Hepatocyte (in vitro differentiated cells): ENCODE data around the gene KNL1. TPM values are rescaled to one million over a fixed set of nuclear protein-coding genes. Genes with fewer than 3 reads are reported as not detected.

Experiments used
- DNase-seq: peaks from one replicate; pipeline ENCODE4 v3.0.0-alpha.2; 2016; ENCODE audit warnings: low spot score
- H2AFZ ChIP-seq: fragments of 200-600 bp; sonication (generic); 2 replicates; pipeline ENCODE4 v1.6.0; 2016; ENCODE audit warnings: antibody characterized with exemption, mild to moderate bottlenecking
- H3K27ac ChIP-seq: fragments of 200-600 bp; sonication (generic); 2 replicates; pipeline ENCODE4 v1.5.1; 2016; ENCODE audit warnings: mild to moderate bottlenecking
- H3K27me3 ChIP-seq: fragments of 200-600 bp; sonication (generic); 2 replicates; pipeline ENCODE4 v1.6.1; 2016
- H3K36me3 ChIP-seq: fragments of 200-600 bp; sonication (generic); replicated peaks from 2 replicates; pipeline ENCODE4 v1.5.1; 2016; ENCODE audit warnings: low read depth; ENCODE audit not compliant: insufficient read depth
- H3K4me1 ChIP-seq: fragments of 200-600 bp; sonication (generic); 2 replicates; pipeline ENCODE4 v1.5.1; 2016; ENCODE audit warnings: mild to moderate bottlenecking, moderate library complexity; ENCODE audit not compliant: insufficient read depth
- H3K4me2 ChIP-seq: fragments of 200-600 bp; sonication (generic); 2 replicates; pipeline ENCODE4 v1.6.0; 2016
- H3K4me3 ChIP-seq: fragments of 200-600 bp; sonication (generic); 2 replicates; pipeline ENCODE4 v1.5.1; 2016; ENCODE audit warnings: mild to moderate bottlenecking
- H3K79me2 ChIP-seq: fragments of 200-600 bp; sonication (generic); 2 replicates; pipeline ENCODE4 v1.6.0; 2017; ENCODE audit warnings: mild to moderate bottlenecking
- H3K9me2 ChIP-seq: fragments of 200-600 bp; sonication (generic); replicated peaks from 2 replicates; pipeline ENCODE4 v1.6.0; 2017; ENCODE audit warnings: mild to moderate bottlenecking; ENCODE audit not compliant: insufficient read depth
- H3K9me3 ChIP-seq: fragments of 200-600 bp; sonication (generic); 2 replicates; pipeline ENCODE4 v1.5.1; 2016; ENCODE audit warnings: low read depth, mild to moderate bottlenecking
- H4K20me1 ChIP-seq: fragments of 200-600 bp; sonication (generic); 2 replicates; pipeline ENCODE4 v1.6.0; 2016; ENCODE audit warnings: mild to moderate bottlenecking; ENCODE audit not compliant: insufficient read depth, poor library complexity, severe bottlenecking
- EZH2 ChIP-seq: fragments of 200-600 bp; sonication (generic); IDR thresholded peaks from 2 replicates; pipeline ENCODE4 v1.6.1; 2016; ENCODE audit warnings: antibody characterized with exemption, mild to moderate bottlenecking, borderline replicate concordance
- EZH2phosphoT487 ChIP-seq: fragments of 200-600 bp; sonication (generic); IDR thresholded peaks from one replicate; pipeline ENCODE4 v1.6.1; 2018; ENCODE audit warnings: antibody characterized with exemption, mild to moderate bottlenecking, low read depth, moderate library complexity; ENCODE audit not compliant: unreplicated experiment, severe bottlenecking
- WGBS: methylation state at CpG from one replicate; pipeline ENCODE4 v1.1.6; 2016; ENCODE audit warnings: low lambda C conversion rate; ENCODE audit errors: missing lambda C conversion rate; 5-methylcytosine and 5-hydroxymethylcytosine counted together
- polyA plus RNA-seq: library from polyadenylated mRNA; unstranded; fragments of >200 nt; fragmentation: Nextera tagmentation; extraction: Ambion mirVana; gene quantifications from 2 replicates; pipeline ENCODE4 v1.2.1, GENCODE V29; 2016
- total RNA-seq: library from RNA; depleted of rRNA; stranded (reverse); fragments of >200 nt; gene quantifications from 2 replicates; pipeline ENCODE4 v1.2.3, GENCODE V29; 2014
- TF ChIP-seq, protein P1 (sequence below): fragments of 200-600 bp; sonication (generic); IDR thresholded peaks from 2 replicates; pipeline ENCODE4 v1.5.1; 2016; ENCODE audit warnings: antibody characterized with exemption, mild to moderate bottlenecking; ENCODE audit not compliant: poor library complexity

KNL1 gene
- total and polyA plus RNA-seq, 2 experiments from 2014 or later: 3.0 to 15.7 TPM

DNA sequence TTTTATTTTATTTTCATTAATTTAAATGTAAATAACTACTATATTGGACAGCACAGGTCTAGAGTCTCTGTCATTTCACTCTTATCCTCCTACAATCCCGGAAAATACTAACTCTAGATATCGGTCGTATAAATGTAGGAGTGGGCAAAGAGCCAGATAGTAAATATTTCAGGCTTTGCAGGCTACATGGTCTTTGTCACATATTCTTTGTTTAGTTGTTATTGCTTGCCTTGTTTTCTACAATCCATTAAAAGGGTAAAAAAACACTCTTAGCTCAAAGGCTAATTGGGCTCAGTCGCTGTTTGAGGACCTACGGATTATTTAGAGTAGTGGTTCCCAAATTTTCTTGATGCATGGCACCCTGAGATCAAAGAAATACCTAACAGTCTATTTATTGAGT lies 1.7 kb downstream of the KNL1 start:
- Histone ChIP-seq H3K79me2 (peaks cover 39% of the 10 kb centered on the region), H3K9me3 (no peaks in the 10 kb centered on the region), H4K20me1 (no peaks in the 10 kb centered on the region), H3K27me3 (no peaks in the 10 kb centered on the region), H3K4me2 (peak overlapping the region; percentile 74), H3K4me3 (no peak overlapping the region), H3K27ac (no peak overlapping the region), H3K4me1 (peaks cover 6% of the 10 kb centered on the region), H3K36me3 (no peaks in the 10 kb centered on the region), H2AFZ (no peak overlapping the region), H3K9me2 (no peaks in the 10 kb centered on the region)
- no peak for DNase-seq
- TF ChIP-seq, protein P1, sequence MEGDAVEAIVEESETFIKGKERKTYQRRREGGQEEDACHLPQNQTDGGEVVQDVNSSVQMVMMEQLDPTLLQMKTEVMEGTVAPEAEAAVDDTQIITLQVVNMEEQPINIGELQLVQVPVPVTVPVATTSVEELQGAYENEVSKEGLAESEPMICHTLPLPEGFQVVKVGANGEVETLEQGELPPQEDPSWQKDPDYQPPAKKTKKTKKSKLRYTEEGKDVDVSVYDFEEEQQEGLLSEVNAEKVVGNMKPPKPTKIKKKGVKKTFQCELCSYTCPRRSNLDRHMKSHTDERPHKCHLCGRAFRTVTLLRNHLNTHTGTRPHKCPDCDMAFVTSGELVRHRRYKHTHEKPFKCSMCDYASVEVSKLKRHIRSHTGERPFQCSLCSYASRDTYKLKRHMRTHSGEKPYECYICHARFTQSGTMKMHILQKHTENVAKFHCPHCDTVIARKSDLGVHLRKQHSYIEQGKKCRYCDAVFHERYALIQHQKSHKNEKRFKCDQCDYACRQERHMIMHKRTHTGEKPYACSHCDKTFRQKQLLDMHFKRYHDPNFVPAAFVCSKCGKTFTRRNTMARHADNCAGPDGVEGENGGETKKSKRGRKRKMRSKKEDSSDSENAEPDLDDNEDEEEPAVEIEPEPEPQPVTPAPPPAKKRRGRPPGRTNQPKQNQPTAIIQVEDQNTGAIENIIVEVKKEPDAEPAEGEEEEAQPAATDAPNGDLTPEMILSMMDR: no peak
- TF ChIP-seq EZH2phosphoT487: no peak
- WGBS: 65% methylated on average over 5 of the region's 5 CpGs

DNA sequence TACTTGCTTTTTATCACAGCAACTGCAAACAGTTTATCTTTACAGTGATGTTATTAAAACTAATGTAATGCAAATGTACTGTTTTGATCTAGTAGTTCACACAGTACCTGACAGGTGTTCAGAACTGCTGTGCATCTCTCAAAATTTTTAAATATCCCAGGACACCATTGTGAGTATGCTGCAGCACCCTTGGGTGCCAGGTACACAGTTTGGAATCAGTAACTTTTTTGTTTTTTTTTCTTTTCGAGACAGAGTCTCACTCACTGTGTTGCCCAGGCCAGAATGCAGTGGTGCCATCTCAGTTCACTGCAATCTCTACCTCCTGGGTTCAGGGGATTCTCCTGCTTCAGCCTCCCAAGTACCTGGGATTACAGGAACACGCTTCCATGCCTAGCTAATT lies 3.0 kb downstream of the KNL1 start:
- no peak overlapping the region for H3K4me2 ChIP-seq
- H3K27ac ChIP-seq: no peak overlapping the region
- H4K20me1 ChIP-seq: no peaks in the 10 kb centered on the region
- peaks cover 39% of the 10 kb centered on the region for H3K79me2 ChIP-seq
- H3K4me1 ChIP-seq: no peaks in the 10 kb centered on the region
- TF ChIP-seq EZH2: no peak
- TF ChIP-seq, protein P1: no peak
- TF ChIP-seq EZH2phosphoT487: no peak
- no peak overlapping the region for H3K4me3 ChIP-seq
- no peak for DNase-seq
- no peak overlapping the region for H2AFZ ChIP-seq
- no peaks in the 10 kb centered on the region for H3K27me3 ChIP-seq
- WGBS: 100% methylated on average over 2 of the region's 2 CpGs
- no peaks in the 10 kb centered on the region for H3K9me3 ChIP-seq
- H3K9me2 ChIP-seq: no peaks in the 10 kb centered on the region
- no peaks in the 10 kb centered on the region for H3K36me3 ChIP-seq

DNA sequence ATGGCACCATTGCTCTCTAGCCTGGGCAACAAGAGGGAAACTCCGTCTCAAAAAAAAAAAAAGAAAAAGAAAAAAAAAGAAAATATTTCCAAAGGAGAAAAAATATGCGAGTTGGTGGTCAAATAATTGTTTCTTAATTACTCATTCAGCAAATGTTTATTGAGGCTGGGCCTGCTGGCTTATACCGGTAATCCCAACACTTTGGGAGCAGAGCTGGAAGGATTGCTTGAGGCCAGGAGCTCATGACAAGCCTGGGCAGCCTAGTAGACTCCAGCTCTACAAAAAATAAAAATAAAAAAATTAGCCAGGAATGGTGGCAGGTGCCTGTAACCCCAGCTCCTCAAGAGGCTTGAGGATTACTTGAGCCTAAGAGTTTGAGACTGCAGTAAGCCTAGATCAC lies 4.1 kb downstream of the KNL1 start:
- no peak for DNase-seq
- Histone ChIP-seq H3K36me3 (no peaks in the 10 kb centered on the region), H3K4me3 (no peak overlapping the region), H3K27ac (no peak overlapping the region), H2AFZ (no peak overlapping the region), H4K20me1 (no peaks in the 10 kb centered on the region), H3K9me3 (no peaks in the 10 kb centered on the region), H3K79me2 (peaks cover 39% of the 10 kb centered on the region), H3K4me1 (no peaks in the 10 kb centered on the region), H3K27me3 (no peaks in the 10 kb centered on the region), H3K9me2 (no peaks in the 10 kb centered on the region), H3K4me2 (no peak overlapping the region)
- TF ChIP-seq, protein P1: no peak
- TF ChIP-seq EZH2phosphoT487 (no peak), EZH2 (no peak)
- WGBS: 44% methylated on average over 2 of the region's 3 CpGs

DNA sequence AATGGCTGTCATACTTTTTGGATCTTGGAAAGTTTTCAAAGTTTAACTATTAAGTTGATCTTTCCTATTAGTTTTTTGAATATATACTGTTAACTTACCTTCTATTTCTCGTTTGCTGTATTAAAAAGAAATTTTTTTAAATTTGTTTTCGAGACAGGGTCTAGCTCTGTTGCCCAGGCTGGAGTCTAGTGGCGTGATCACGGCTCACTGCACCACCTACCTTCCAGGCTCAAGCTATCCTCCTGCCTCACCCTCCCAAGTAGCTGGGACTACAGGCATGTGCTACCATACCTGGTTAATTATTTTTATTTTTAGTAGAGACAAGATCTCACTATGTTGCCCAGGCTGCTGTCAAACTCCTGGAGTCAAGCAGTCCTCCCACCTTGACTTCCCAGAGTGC lies 4.6 kb downstream of the KNL1 start:
- H3K4me3 ChIP-seq: no peak overlapping the region
- no peaks in the 10 kb centered on the region for H3K36me3 ChIP-seq
- H3K79me2 ChIP-seq: peaks cover 39% of the 10 kb centered on the region
- no peak overlapping the region for H2AFZ ChIP-seq
- H3K9me2 ChIP-seq: no peaks in the 10 kb centered on the region
- DNase-seq: no peak
- H4K20me1 ChIP-seq: no peaks in the 10 kb centered on the region
- no peak overlapping the region for H3K27ac ChIP-seq
- H3K27me3 ChIP-seq: no peaks in the 10 kb centered on the region
- TF ChIP-seq, protein P1: no peak
- no peak for TF ChIP-seq EZH2
- no peak for TF ChIP-seq EZH2phosphoT487
- 86% methylated on average over 4 of the region's 4 CpGs for WGBS
- H3K4me2 ChIP-seq: no peak overlapping the region
- H3K9me3 ChIP-seq: no peaks in the 10 kb centered on the region
- no peaks in the 10 kb centered on the region for H3K4me1 ChIP-seq
